RWPE1 (cell line): ENCODE data around the gene STARD7.

Source experiments
- CTCF ChIA-PET: fragments of 350-600 bp; sonication (Branson Sonifier 250); formaldehyde crosslinking; extraction: SDS; loops from one replicate; lab custom pipeline; 2021; lab: Yijun Ruan, JAX
- POLR2A ChIA-PET: fragments of 400-600 bp; formaldehyde crosslinking; extraction: SDS; loops from one replicate; lab custom pipeline; 2020; ENCODE audit warnings: antibody characterized with exemption; ENCODE audit not compliant: low non-redundant PET; lab: Yijun Ruan, JAX
- DNase-seq: peaks from one replicate; pipeline ENCODE4 v3.0.0; 2012; ENCODE audit warnings: low spot score
- H3K27ac ChIP-seq: fragments of 450-650 bp; 2 replicates; pipeline ENCODE4 v1.5.1; 2017
- TF ChIP-seq, protein P1 (sequence below): fragments of 450-650 bp; conservative IDR thresholded peaks from 2 replicates; pipeline ENCODE4 v1.5.1; 2017; ENCODE audit warnings: low read depth, mild to moderate bottlenecking

STARD7 gene

DNA sequence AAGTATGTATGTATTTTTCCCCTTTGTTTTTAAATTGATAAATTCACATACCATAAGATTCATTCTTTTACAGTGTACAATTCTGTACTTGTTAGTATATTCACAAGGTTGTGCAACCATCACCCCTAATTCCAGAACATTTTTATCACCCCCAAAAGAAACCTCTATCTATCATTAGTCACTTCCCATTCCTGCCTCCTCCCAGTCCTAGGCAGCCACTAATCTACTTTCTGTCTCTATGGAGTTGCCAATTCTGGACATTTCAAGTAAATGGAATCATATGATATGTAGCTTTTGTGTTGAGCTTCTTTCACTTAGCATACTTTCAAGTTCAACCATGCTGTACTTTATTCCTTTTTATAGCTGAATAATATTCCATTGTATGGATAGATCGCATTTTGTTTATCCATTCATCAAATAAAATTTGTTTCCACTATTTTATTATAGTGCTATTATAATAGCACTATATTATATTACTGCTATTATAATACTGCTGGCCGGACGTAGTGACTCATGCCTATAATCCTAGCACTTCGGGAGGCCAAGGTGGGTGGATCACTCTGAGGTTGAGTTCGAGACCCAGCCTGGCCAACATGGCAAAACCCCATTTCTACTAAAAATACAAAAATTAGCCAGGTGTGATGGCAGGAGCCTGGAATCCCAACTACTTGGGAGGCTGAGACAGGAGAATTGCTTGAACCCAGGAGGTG is 10.9 kb downstream of the STARD7 start:
- POLR2A ChIA-PET = no interaction called here
- no peak for DNase-seq
- CTCF ChIA-PET = no interaction called here
- TF ChIP-seq, protein P1, sequence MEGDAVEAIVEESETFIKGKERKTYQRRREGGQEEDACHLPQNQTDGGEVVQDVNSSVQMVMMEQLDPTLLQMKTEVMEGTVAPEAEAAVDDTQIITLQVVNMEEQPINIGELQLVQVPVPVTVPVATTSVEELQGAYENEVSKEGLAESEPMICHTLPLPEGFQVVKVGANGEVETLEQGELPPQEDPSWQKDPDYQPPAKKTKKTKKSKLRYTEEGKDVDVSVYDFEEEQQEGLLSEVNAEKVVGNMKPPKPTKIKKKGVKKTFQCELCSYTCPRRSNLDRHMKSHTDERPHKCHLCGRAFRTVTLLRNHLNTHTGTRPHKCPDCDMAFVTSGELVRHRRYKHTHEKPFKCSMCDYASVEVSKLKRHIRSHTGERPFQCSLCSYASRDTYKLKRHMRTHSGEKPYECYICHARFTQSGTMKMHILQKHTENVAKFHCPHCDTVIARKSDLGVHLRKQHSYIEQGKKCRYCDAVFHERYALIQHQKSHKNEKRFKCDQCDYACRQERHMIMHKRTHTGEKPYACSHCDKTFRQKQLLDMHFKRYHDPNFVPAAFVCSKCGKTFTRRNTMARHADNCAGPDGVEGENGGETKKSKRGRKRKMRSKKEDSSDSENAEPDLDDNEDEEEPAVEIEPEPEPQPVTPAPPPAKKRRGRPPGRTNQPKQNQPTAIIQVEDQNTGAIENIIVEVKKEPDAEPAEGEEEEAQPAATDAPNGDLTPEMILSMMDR = no peak
- peak overlapping the region; percentile 57; the same call in 1 of the 2 replicates for H3K27ac ChIP-seq

DNA sequence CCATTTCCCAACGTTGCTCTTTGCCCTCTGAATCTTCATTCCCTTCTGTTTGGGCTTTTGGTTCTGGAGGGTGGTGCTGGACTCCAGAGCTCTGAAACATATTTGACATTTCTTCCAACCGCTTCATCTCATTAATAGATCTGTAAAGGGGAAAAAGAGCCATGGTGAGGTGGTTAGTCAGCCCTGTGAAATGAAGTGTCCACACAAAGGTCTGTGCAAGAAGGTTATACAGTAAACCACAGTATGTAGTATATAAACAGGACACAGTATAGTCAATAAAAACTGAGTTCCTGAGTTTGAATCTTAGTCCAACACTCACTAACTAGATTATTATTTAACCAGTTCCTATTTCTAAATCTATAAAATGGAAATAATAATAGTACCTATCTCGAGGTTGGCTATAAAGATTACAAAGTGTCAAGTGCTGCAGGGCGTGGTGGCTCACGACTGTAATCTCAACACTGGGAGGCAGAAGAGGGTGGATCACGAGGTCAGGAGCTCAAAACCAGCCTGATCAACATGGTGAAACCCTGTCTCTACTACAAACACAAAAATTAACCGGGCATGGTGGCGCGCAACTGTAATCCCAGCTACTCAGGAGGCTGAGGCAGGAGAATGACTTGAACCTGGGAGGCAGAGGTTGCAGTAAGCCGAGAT is 13.1 kb downstream of the STARD7 start:
- ChIA-PET POLR2A (no interaction called here), CTCF (interaction anchor here (0.8 kb wide), 1 partner anchor 75 kb away, joined by 6 read pairs; no protein-coding TSS in a partner anchor)
- no peak for DNase-seq
- H3K27ac ChIP-seq = no peak overlapping the region
- TF ChIP-seq, protein P1 = no peak

DNA sequence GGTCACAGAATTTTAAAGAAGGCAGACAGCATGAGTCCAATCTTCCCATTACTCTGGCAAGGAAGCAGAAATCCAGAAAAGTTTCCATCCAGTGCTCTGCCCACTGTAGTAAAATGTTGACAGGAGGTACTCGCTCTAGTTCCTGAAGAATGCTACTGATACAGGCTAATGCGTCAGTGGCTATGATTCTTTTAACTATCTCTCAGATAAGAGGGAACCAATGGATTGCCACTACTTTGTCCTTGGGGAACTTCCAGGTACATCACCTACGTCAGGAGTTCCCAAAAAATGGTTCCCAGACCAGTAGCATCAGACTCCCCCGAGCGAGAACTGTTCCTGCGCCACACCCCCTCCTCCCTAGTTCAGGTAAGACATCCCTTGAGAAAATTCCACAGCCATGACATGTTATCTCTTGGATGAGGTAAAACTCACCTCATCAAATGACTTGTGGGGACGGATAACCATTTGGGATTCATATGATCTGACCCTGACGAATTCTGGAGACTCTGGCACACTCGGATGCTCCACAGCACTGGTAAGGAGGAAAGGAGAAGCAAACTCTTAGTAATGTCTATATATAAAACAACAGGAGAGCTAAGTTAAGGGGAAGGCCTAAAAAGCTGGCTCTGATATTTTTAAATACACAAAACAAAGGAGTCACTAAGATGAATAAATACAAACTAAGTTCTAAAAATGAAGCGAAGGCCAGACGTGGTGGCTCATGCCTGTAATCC is 16.5 kb downstream of the STARD7 start:
- H3K27ac ChIP-seq = no peak overlapping the region
- CTCF ChIA-PET = no interaction called here
- POLR2A ChIA-PET = no interaction called here
- DNase-seq = no peak
- TF ChIP-seq, protein P1 = no peak

DNA sequence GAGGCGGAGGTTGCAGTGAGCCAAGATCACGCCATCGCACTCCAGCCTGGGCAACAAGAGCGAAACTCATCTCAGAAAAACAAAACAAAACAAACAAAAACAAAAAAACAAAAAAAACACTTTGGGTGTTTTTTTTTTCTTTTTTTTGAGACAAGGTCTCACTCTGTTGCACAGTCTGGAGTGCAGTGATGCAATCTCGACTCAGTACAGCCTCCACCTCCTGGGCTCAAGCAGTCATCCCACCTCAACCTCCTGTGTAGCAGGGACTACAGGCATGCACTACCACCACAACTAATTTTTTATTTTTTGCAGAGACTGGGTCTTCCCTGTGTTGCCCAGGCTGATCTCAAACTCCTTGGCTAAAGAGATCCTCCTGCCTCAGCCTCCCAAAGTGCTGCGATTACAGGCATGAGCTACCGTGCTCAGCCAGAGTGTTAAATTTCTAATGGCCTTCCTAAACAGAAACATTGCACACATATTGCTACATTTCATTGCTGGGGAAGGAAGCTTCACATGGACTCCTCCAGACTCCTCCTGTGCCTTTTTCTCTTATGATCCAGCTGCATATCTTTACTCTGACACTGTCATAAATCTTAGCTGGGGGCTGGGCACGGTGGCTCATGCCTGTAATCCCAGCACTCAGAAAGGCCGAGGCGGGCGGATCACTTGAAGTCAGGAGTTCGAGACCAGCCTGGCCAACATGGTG is 19.7 kb downstream of the STARD7 start:
- TF ChIP-seq, protein P1 = no peak
- no peak overlapping the region for H3K27ac ChIP-seq
- DNase-seq = no peak
- ChIA-PET POLR2A (no interaction called here), CTCF (no interaction called here)

DNA sequence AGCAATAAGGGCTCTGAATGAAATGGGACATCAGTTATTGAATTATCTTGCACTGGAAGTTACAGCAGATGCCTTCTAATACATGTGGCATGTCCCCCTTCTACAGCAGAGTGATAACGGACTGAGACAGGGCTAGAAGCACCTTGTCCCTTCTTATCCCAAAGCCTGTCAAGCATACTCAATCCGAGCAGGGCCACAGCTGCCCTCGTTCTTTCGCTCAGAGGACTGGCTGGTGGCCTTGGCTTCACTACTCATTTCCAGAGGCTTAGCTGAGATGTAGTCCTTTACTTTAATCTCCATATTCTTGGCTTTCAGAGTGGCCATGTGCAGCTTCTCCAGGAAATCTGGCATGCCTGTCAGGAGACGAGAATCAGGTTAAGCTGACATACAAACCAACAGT is 22.1 kb downstream of the STARD7 start:
- no peak for DNase-seq
- CTCF ChIA-PET = interaction anchor here (0.5 to 1.2 kb wide), 2 partner anchors 12 to 61 kb away, joined by 3 to 4 read pairs; no protein-coding TSS in a partner anchor
- TF ChIP-seq, protein P1 = no peak
- no peak overlapping the region for H3K27ac ChIP-seq
- POLR2A ChIA-PET = no interaction called here

DNA sequence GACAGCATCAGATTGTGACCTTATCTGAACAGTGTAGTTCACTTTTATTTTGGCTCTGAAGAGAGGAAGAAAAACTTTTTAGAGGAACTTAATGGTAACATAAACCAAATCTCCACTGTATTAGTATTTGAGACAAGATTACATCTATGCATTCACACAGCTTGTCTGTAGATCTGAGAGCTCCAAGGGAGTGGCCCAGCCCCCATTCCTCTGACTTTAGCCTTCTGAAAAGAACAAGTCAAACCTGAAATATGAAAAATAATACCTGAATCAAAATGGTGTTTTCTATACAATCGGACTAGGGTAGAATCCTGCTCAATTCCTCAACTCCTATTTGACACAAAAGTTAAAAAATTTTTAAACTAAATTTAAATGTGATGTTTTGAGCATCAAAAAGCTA is 23.1 kb downstream of the STARD7 start:
- no peak overlapping the region for H3K27ac ChIP-seq
- TF ChIP-seq, protein P1 = no peak
- no peak for DNase-seq
- CTCF ChIA-PET = interaction anchor here (1.2 kb wide), 1 partner anchor 11 kb away, joined by 3 read pairs; no protein-coding TSS in a partner anchor
- POLR2A ChIA-PET = no interaction called here
